ENCODE data around the gene CACNB1.
"Not testable (repeated sequence)": the region's sequence is repeated elsewhere in the genome, so short reads cannot be mapped to it uniquely, and the experiment has no call there.

CACNB1 gene

GRCh38 chr17:39173526-39174274 is 23.8 kb downstream of the CACNB1 start:
- no peak for DNase-seq

GRCh38 chr17:39173080-39173479 is 24.4 kb downstream of the CACNB1 start:
- no peak for DNase-seq

DNA sequence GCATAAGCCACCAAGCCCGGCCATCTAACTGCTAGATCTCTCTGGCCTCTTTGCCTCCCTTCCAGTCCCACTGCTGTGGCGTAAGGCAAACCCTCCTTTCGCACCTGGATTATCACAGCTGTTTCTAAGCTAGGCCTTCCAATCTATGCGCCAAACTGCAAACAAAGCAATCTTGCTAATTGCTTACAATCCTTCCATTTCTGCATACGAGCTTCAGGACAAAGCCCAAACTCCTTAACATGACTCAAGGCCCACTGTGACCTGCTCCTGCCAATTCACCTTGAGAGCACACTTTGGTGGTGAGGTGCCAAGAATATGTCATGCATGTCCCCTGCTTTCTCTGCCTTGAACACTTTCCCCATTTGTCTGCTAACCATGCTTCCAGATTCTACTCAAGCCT is 25.5 kb downstream of the CACNB1 start:
- DNase-seq = no peak

DNA sequence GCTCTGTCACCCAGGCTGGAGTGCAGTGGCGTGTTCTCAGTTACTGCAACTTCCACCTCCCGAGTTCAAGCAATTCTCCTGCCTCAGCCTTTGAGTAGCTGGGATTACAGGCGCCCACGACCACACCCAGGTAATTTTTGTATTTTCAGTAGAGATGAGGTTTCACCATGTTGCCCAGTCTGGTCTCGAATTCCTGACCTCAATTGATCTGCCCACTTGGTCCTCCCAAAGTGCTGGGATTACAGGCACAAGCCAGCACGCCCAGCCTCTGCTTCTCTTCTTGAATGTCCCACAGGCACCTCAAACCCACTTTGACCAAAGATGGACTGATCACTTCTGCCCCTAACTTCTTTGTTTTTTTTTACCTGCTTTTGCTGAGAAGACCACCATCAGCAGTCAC is 26.9 kb downstream of the CACNB1 start:
- DNase-seq = no peak

- DNase-seq = no peak
These were observed 27.4 kb downstream of the CACNB1 start for GRCh38 chr17:39170109-39170508.

GRCh38 chr17:39169518-39169917 is 28.0 kb downstream of the CACNB1 start:
- DNase-seq = no peak

DNA sequence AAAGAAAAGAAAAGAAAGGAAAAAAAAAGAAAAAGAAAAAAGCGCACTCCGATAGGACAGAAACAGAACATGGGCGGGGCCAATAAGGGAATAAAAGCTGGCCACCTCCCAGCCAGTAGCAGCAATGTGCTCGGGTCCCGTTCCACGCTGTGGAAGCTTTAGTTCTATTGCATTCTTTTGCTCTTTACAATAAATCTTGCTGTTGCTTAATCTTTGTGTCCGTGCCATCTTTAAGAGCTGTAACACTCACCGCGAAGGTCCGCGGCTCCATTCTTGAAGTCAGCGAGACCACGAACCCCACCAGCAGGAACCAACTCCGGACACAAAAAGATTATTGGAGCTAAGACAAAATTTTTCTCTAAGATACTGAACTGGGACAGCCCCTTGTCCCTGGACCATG is 28.4 kb downstream of the CACNB1 start:
- no peak for DNase-seq

DNA sequence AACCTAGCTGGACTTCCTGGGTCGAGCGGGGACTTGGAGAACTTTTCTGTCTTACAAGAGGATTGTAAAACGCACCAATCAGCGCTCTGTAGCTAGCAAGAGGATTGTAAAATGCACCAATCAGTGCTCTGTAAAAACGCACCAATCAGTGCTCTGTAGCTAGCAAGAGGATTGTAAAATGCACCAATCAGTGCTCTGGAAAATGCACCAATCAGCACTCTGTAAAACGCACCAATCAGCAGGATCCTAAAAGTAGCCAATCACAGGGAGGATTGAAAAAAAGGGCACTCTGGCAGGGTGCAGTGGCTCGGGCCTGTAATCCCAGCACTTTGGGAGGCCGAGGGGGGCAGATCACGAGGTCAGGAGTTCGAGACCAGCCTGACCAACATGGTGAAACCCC is 29.0 kb downstream of the CACNB1 start:
- not testable (repeated sequence) for DNase-seq

GRCh38 chr17:39167476-39167875 is 30.0 kb downstream of the CACNB1 start:
- DNase-seq = no peak

- DNase-seq = no peak
These were observed 30.8 kb downstream of the CACNB1 start for GRCh38 chr17:39166437-39167335.

DNA sequence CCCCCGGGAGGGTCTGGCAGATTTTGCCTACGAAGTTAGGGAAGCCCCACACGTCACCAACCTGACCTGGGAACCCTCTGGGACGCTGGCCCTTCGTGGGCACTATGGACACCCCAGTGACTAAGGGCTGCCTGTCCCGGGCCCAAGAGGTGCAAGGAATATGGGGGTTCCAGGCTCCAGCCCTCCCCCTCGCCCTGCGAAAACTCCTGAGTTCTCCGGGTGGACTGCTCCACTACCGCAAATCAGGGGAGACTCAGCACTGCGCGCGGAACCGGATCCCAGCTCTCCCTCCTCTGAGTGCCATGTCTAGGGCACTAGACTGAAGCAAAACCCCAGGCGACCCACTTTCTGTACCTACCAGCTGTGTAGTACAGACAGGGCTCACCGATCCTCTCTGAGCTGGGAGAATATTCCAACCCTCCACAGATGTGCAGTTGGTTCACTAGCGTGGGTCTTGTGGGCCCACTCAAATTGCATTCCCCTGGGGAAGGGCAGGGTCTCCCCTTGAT is 31.6 kb downstream of the CACNB1 start, which contains the start of gene ARL5C:
ARL5C (minus strand) TSS at position 321 of the 509 bp plus-strand sequence. CDS start 401 bp downstream, outside the sequence.
- DNase-seq = no peak

DNA sequence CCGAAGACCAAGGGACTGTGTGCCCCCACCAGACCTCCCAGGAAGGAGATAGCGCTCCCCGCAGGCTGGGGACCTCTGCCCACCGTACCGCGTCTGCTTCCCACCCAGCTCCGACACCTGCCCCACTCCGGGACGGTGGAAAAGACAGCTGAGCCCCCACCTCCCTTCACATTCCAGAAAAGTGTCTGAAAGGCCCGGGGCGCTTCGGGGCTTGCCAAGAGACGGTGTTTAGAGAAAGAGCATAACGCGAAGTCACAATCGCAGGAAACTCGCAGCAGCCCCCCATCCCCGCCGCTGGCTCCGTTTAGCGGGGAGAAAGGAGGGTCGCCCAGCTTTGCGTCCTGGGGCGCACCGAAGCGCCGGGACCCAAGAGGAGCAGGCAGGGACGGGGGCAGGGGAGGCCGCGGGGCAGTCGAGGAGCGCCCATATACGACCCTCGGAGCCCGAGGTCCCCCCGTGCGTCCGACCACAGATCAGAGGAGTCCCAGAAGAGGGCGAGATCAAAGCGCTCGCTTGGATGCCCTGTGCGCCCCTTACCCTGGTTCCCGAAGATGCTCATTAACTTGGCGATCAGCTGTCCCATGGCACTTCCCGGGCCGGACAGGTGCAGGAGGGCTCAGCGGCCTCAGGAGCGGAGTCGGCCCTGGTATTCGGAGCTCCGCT is 32.2 kb downstream of the CACNB1 start:
- DNase-seq = no peak

- peak; percentile 22 for DNase-seq
These were observed 32.8 kb downstream of the CACNB1 start for GRCh38 chr17:39164675-39165143.

GRCh38 chr17:39161962-39162361 is 35.5 kb downstream of the CACNB1 start:
- DNase-seq = no peak

DNA sequence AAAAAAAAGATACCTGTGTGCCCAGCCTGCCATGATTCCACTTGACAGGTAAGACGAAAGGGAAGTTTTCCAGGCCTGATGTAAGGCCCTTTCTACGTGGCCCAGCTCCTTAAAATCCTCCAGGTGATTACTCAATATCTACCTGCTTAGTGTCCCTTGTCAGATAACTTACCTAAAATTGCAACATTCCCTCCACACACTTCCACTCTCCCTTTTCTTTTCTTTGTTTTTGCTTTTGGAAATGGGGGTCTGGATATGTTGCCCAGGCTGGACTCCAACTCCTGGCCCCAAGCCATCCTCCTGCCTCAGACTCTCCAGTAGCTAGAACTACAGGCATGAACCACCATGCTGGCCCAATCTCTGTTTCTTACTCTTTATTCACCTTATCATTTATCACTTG is 38.8 kb downstream of the CACNB1 start:
- no peak for DNase-seq

- no peak for DNase-seq
These were observed 41.0 kb downstream of the CACNB1 start for GRCh38 chr17:39156491-39156890.

DNA sequence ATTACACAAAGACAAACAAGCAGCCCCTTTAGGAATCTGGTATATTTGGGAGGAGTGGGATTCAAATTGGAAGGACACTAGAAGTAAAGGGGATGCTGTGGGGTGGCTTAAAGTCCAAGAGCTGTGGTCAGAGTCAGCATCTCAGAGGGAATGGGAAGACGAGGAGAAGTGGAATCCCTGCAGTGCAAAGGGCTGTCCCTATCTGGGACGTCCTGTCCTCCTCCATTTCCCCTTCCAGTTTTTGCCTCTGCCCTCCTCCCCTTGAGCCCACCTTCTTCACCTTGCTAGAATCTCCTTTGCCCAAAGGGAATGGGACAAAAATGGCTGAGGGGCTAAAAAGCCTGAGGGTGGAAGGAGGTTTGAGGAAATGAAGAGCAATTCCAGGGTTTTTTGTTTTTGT is 41.8 kb downstream of the CACNB1 start:
- no peak for DNase-seq

DNA sequence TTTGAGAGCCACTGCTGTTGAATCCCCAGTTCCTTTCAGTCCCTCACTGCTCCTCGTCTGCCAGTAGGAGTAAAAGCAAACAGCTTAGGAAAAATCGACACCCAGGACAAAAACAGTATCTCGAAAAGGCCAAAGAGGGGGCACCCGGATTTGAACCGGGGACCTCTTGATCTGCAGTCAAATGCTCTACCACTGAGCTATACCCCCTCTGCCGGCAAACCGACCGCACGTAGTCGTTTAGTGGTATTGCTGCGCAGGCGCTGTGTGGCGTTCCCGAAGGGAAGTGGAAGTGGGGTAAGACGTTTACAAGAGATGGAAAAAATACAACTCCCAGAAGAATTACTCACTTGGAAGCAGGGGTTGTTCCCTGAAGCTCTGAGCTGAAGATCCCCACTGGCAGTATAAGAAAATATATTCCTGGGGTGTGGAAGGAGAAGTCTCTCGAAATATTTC is 43.8 kb downstream of the CACNB1 start:
- DNase-seq = peak; percentile 91

GRCh38 chr17:39151943-39152818 is 45.3 kb downstream of the CACNB1 start:
- DNase-seq = no peak

- peak; percentile 12 for DNase-seq
These were observed 46.1 kb downstream of the CACNB1 start, which contains the start of gene PLXDC1 for GRCh38 chr17:39151150-39151942. Gene PLXDC1 (minus strand): TSS chr17:39151637. CDS start chr17:39151437, 200 bp downstream.

DNA sequence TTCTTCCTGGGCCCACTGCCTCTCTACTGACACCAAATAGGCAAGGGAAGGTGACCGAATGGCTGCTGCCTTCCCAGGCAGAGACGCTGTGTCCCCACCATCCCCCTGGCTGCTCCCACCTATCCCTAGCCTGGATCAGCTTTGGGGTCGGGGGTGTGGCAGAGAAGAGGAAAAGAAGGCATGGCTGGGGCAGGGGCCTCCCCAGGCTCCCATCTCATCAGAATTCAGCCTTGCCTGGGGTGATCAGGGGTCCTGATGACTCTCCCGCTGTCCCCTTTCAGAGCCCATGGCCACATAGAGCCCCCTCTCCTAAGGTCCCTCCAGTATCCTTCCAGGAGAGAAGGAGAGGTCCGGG is 46.7 kb downstream of the CACNB1 start:
- no peak for DNase-seq

Data from NCI-H345 (cell line).